T-helper 1 cell treated with Interleukin-12 subunit alpha and Interleukin-12 subunit beta and Interleukin-4 antibody, amounts not matched to agents 30 ng/mL and 1 ng/mL, for 36 hours (primary cell): ENCODE data around the gene IMMP2L. TPM values are rescaled to one million over a fixed set of nuclear protein-coding genes. Genes with fewer than 3 reads are reported as not detected.

ENCODE experiments used
- intact Hi-C: fragments of 100-400 bp; cut with micrococcal nuclease; formaldehyde crosslinking; loops from one replicate; pipeline ENCODE4 v1.15.1; 2024
- total RNA-seq: library from RNA; stranded (reverse); gene quantifications from 2 replicates; pipeline ENCODE4 v1.2.3, GENCODE V29; 2022

Gene IMMP2L
- total RNA-seq, 1 donor from 2014 or later: 10.4 TPM

GRCh38 chr7:111108496-111108895 is 453.8 kb downstream of the IMMP2L start:
- intact Hi-C loops: no loop called here

- intact Hi-C loops: no loop called here
These were observed 454.3 kb downstream of the IMMP2L start for GRCh38 chr7:111108000-111108399.

GRCh38 chr7:111107579-111107978 is 454.7 kb downstream of the IMMP2L start:
- intact Hi-C loops: no loop called here

GRCh38 chr7:111105269-111105668 is 457.0 kb downstream of the IMMP2L start:
- intact Hi-C loops: no loop called here

- intact Hi-C loops: no loop called here
These were observed 457.6 kb downstream of the IMMP2L start for GRCh38 chr7:111104710-111105109.

- intact Hi-C loops: no loop called here
These were observed 458.5 kb downstream of the IMMP2L start for GRCh38 chr7:111103678-111104274.

- intact Hi-C loops: no loop called here
These were observed 459.2 kb downstream of the IMMP2L start for GRCh38 chr7:111103136-111103535.

GRCh38 chr7:111101856-111102646 is 460.2 kb downstream of the IMMP2L start:
- intact Hi-C loops: no loop called here

- intact Hi-C loops: loop anchor here (1.0 to 10.0 kb wide), 10 partner anchors 9 to 1255 kb away; no protein-coding TSS in a partner anchor
These were observed 463.4 kb downstream of the IMMP2L start for GRCh38 chr7:111098926-111099250.

- intact Hi-C loops: loop anchor here (1.0 to 10.0 kb wide), 10 partner anchors 8 to 1254 kb away; no protein-coding TSS in a partner anchor
These were observed 464.0 kb downstream of the IMMP2L start for GRCh38 chr7:111098011-111098925.

GRCh38 chr7:111096997-111097396 is 465.3 kb downstream of the IMMP2L start:
- intact Hi-C loops: loop anchor here (5.0 to 10.0 kb wide), 3 partner anchors 560 to 695 kb away; no protein-coding TSS in a partner anchor

- intact Hi-C loops: loop anchor here (1.0 to 10.0 kb wide), 6 partner anchors 207 to 1092 kb away; partner anchors contain the start of gene IMMP2L
These were observed 467.9 kb downstream of the IMMP2L start for GRCh38 chr7:111094419-111094818.

GRCh38 chr7:111093496-111093895 is 468.8 kb downstream of the IMMP2L start:
- intact Hi-C loops: loop anchor here (2.0 to 10.0 kb wide), 6 partner anchors 45 to 1091 kb away; partner anchors contain the start of gene IMMP2L

- intact Hi-C loops: loop anchor here (1.0 to 10.0 kb wide), 7 partner anchors 9 to 1090 kb away; partner anchors contain the start of gene IMMP2L
These were observed 469.7 kb downstream of the IMMP2L start for GRCh38 chr7:111092406-111093236.

- intact Hi-C loops: loop anchor here (1.0 to 10.0 kb wide), 9 partner anchors 8 to 1089 kb away; partner anchors contain the start of gene IMMP2L
These were observed 470.5 kb downstream of the IMMP2L start for GRCh38 chr7:111091593-111092358.

GRCh38 chr7:111090846-111091245 is 471.4 kb downstream of the IMMP2L start, which contains the start of gene LRRN3:
LRRN3 (plus strand) TSS chr7:111091127; CDS start chr7:111122773, 31,646 bp downstream.
- intact Hi-C loops: loop anchor here (1.0 to 10.0 kb wide), 11 partner anchors 7 to 1089 kb away; partner anchors contain the start of gene IMMP2L

- intact Hi-C loops: loop anchor here (1.0 to 10.0 kb wide), 10 partner anchors 8 to 1088 kb away; partner anchors contain the start of gene IMMP2L
These were observed 472.4 kb downstream of the IMMP2L start for GRCh38 chr7:111089822-111090426.

- intact Hi-C loops: no loop called here
These were observed 474.0 kb downstream of the IMMP2L start for GRCh38 chr7:111088328-111088727.

GRCh38 chr7:111086532-111086931 is 475.8 kb downstream of the IMMP2L start:
- intact Hi-C loops: no loop called here
